Neural cell (in vitro differentiated cells): ENCODE data around the gene PRKCD. TPM values are rescaled to one million over a fixed set of nuclear protein-coding genes. Genes with fewer than 3 reads are reported as not detected.

Experiments
- H2AFZ ChIP-seq: fragments of 200-600, 300-800 bp; sonication (generic), shearing (Covaris generic); 2 replicates; pipeline ENCODE4 v1.6.0; 2014; ENCODE audit warnings: low read depth, mild to moderate bottlenecking, antibody characterized with exemption, low read length, moderate library complexity
- H3F3A ChIP-seq: fragments of 200-600 bp; shearing (Covaris generic); 2 replicates; pipeline ENCODE4 v1.6.1; 2016; ENCODE audit warnings: mild to moderate bottlenecking, moderate library complexity, mixed read lengths, antibody characterized with exemption, low read length; ENCODE audit not compliant: insufficient read depth, poor library complexity, severe bottlenecking
- H3K27ac ChIP-seq: fragments of 200-600, 300-800 bp; sonication (generic), shearing (Covaris generic); 2 replicates; pipeline ENCODE4 v1.5.1; 2014; ENCODE audit warnings: mild to moderate bottlenecking, low read length, moderate library complexity
- H3K27me3 ChIP-seq: fragments of 300-800, 200-600 bp; sonication (generic), shearing (Covaris generic); 2 replicates; pipeline ENCODE4 v1.6.0; 2014; ENCODE audit warnings: mild to moderate bottlenecking, low read depth, low read length, moderate library complexity; ENCODE audit not compliant: insufficient read depth
- H3K36me3 ChIP-seq: fragments of 300-800, 200-600 bp; sonication (generic), shearing (Covaris generic); 2 replicates; pipeline ENCODE4 v1.5.1; 2014; ENCODE audit warnings: mild to moderate bottlenecking, antibody characterized with exemption, low read length, moderate library complexity; ENCODE audit not compliant: insufficient read depth
- H3K4me2 ChIP-seq: fragments of 300-800, 200-600 bp; sonication (generic), shearing (Covaris generic); 2 replicates; pipeline ENCODE4 v1.6.0; 2014; ENCODE audit warnings: mild to moderate bottlenecking, low read length
- H3K4me3 ChIP-seq: fragments of 300-800, 200-600 bp; sonication (generic), shearing (Covaris generic); 2 replicates; pipeline ENCODE4 v1.5.1; 2014; ENCODE audit warnings: mild to moderate bottlenecking, low read length, moderate library complexity
- H3K79me2 ChIP-seq: fragments of 200-600 bp; shearing (Covaris generic); replicated peaks from 2 replicates; pipeline ENCODE4 v1.6.0; 2014; ENCODE audit warnings: mild to moderate bottlenecking, low read length, moderate library complexity; ENCODE audit not compliant: insufficient read depth
- H3K9ac ChIP-seq: fragments of 300-800, 200-600 bp; sonication (generic), shearing (Covaris generic); 2 replicates; pipeline ENCODE4 v1.6.1; 2016; ENCODE audit warnings: mild to moderate bottlenecking, low read length, mixed read lengths
- H3K9me2 ChIP-seq: fragments of 200-600 bp; shearing (Covaris generic); 2 replicates; pipeline ENCODE4 v1.6.1; 2016; ENCODE audit warnings: mild to moderate bottlenecking, low read length, mixed read lengths; ENCODE audit not compliant: insufficient read depth
- H3K9me3 ChIP-seq: fragments of 200-600, 300-800 bp; sonication (generic), shearing (Covaris generic); 2 replicates; pipeline ENCODE4 v1.6.1; 2016; ENCODE audit warnings: mild to moderate bottlenecking, mixed run types, low read length, moderate library complexity, mixed read lengths
- H4K20me1 ChIP-seq: fragments of 200-600 bp; shearing (Covaris generic); 2 replicates; pipeline ENCODE4 v1.6.1; 2016; ENCODE audit warnings: mild to moderate bottlenecking, mixed run types; ENCODE audit not compliant: insufficient read depth
- EP300 ChIP-seq: fragments of 450-650 bp; conservative IDR thresholded peaks from 2 replicates; pipeline ENCODE4 v1.6.1; 2014; ENCODE audit warnings: antibody characterized with exemption, mild to moderate bottlenecking, moderate library complexity; ENCODE audit not compliant: poor library complexity, severe bottlenecking
- EZH2 ChIP-seq: fragments of 200-600, 300-800 bp; shearing (Covaris generic), sonication (generic); IDR thresholded peaks from 2 replicates; pipeline ENCODE4 v1.6.1; 2014; ENCODE audit warnings: antibody characterized with exemption, low read length, borderline replicate concordance, mild to moderate bottlenecking; ENCODE audit not compliant: insufficient read depth, poor library complexity, severe bottlenecking
- MXI1 ChIP-seq: fragments of 450-650 bp; conservative IDR thresholded peaks from 2 replicates; pipeline ENCODE4 v1.6.1; 2014; ENCODE audit warnings: antibody characterized with exemption, mild to moderate bottlenecking; ENCODE audit not compliant: poor library complexity, severe bottlenecking
- POLR2AphosphoS5 ChIP-seq: IDR thresholded peaks from 2 replicates; pipeline ENCODE4 v1.6.1; 2012
- RAD21 ChIP-seq: fragments of 450-650 bp; conservative IDR thresholded peaks from 2 replicates; pipeline ENCODE4 v1.6.1; 2014; ENCODE audit warnings: antibody characterized with exemption, mild to moderate bottlenecking, moderate library complexity
- SMC3 ChIP-seq: fragments of 450-650 bp; conservative IDR thresholded peaks from 2 replicates; pipeline ENCODE4 v1.6.1; 2014; ENCODE audit warnings: antibody characterized with exemption, mild to moderate bottlenecking, moderate library complexity; ENCODE audit not compliant: poor library complexity
- TAF1 ChIP-seq: IDR thresholded peaks from 2 replicates; pipeline ENCODE4 v1.6.1; 2012; ENCODE audit warnings: low read depth
- polyA plus RNA-seq: library from polyadenylated mRNA; depleted of rRNA; stranded (reverse); fragments of >200 nt; gene quantifications from 2 replicates; pipeline ENCODE4 v1.2.3, GENCODE V29; 2014
- TF ChIP-seq, protein P1 (sequence below): IDR thresholded peaks from 2 replicates; pipeline ENCODE4 v1.6.1; 2012; ENCODE audit warnings: borderline replicate concordance
- TF ChIP-seq, protein P2 (sequence below): fragments of 450-650 bp; IDR thresholded peaks from 2 replicates; pipeline ENCODE4 v1.5.1; 2014; ENCODE audit warnings: antibody characterized with exemption, mild to moderate bottlenecking, moderate library complexity; ENCODE audit not compliant: poor library complexity, severe bottlenecking

The PRKCD gene
- polyA plus RNA-seq, 1 donor from 2014 or later = not detected

DNA sequence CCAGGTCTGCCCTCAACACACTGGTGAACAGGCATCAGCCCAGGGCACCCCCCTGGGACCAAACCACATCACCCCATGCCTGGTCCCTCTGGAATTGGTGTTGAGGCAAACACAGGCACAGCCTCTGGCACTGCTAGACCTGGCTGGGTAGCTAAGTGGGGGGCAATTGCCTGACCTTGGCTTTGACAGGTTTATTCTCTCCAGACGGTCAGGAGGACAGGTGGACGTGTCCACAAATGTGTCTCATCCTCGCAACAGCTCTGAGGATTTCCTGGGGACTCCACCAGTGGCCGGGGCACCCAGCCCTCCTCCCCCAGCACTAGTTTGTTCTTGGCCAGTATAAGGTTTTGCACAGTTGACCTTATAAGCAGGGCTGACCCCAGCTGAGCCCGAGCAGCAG is 63.5 kb downstream of the PRKCD start:
- no peak overlapping the region for H3K9ac ChIP-seq
- H3K79me2 ChIP-seq = no peaks in the 10 kb centered on the region
- H3K27me3 ChIP-seq = no peaks in the 10 kb centered on the region
- no peaks in the 10 kb centered on the region for H3K36me3 ChIP-seq
- H3K27ac ChIP-seq = no peak overlapping the region
- no peaks in the 10 kb centered on the region for H3K9me2 ChIP-seq
- H3K4me2 ChIP-seq = no peak overlapping the region
- H3F3A ChIP-seq = no peaks in the 10 kb centered on the region
- no peaks in the 10 kb centered on the region for H3K9me3 ChIP-seq
- H2AFZ ChIP-seq = no peak overlapping the region
- TF ChIP-seq POLR2AphosphoS5 = no peak
- TF ChIP-seq TAF1 = no peak
- TF ChIP-seq, protein P1, sequence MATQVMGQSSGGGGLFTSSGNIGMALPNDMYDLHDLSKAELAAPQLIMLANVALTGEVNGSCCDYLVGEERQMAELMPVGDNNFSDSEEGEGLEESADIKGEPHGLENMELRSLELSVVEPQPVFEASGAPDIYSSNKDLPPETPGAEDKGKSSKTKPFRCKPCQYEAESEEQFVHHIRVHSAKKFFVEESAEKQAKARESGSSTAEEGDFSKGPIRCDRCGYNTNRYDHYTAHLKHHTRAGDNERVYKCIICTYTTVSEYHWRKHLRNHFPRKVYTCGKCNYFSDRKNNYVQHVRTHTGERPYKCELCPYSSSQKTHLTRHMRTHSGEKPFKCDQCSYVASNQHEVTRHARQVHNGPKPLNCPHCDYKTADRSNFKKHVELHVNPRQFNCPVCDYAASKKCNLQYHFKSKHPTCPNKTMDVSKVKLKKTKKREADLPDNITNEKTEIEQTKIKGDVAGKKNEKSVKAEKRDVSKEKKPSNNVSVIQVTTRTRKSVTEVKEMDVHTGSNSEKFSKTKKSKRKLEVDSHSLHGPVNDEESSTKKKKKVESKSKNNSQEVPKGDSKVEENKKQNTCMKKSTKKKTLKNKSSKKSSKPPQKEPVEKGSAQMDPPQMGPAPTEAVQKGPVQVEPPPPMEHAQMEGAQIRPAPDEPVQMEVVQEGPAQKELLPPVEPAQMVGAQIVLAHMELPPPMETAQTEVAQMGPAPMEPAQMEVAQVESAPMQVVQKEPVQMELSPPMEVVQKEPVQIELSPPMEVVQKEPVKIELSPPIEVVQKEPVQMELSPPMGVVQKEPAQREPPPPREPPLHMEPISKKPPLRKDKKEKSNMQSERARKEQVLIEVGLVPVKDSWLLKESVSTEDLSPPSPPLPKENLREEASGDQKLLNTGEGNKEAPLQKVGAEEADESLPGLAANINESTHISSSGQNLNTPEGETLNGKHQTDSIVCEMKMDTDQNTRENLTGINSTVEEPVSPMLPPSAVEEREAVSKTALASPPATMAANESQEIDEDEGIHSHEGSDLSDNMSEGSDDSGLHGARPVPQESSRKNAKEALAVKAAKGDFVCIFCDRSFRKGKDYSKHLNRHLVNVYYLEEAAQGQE = no peak
- TF ChIP-seq EZH2 = no peak
- TF ChIP-seq MXI1 = no peak
- no peak for TF ChIP-seq RAD21
- TF ChIP-seq, protein P2, sequence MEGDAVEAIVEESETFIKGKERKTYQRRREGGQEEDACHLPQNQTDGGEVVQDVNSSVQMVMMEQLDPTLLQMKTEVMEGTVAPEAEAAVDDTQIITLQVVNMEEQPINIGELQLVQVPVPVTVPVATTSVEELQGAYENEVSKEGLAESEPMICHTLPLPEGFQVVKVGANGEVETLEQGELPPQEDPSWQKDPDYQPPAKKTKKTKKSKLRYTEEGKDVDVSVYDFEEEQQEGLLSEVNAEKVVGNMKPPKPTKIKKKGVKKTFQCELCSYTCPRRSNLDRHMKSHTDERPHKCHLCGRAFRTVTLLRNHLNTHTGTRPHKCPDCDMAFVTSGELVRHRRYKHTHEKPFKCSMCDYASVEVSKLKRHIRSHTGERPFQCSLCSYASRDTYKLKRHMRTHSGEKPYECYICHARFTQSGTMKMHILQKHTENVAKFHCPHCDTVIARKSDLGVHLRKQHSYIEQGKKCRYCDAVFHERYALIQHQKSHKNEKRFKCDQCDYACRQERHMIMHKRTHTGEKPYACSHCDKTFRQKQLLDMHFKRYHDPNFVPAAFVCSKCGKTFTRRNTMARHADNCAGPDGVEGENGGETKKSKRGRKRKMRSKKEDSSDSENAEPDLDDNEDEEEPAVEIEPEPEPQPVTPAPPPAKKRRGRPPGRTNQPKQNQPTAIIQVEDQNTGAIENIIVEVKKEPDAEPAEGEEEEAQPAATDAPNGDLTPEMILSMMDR = no peak
- TF ChIP-seq SMC3 = no peak
- no peak for TF ChIP-seq EP300
- H3K4me3 ChIP-seq = no peak overlapping the region
- no peaks in the 10 kb centered on the region for H4K20me1 ChIP-seq

DNA sequence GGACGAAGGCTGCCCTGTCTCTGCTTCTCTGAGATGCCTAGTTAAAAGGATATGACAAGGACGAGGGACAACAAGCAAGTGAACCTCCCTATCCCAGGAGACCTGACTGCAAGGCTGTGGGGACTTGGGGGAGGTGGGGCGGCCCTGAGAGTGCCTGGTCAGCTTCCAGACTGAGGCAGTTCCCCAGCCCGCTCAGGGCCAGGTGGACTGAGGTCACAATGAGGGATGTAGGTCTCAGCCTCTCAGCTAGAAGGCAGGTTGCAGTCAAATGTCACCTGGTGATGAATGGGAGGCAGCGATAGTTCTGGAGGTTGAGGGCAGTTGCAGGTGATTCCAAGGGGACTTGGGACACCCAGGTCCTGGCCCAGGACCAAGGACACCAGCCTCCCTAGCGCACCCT is 64.2 kb downstream of the PRKCD start:
- TF ChIP-seq MXI1 = no peak
- no peak for TF ChIP-seq EZH2
- no peak for TF ChIP-seq POLR2AphosphoS5
- TF ChIP-seq, protein P2 = no peak
- no peak for TF ChIP-seq TAF1
- no peak for TF ChIP-seq RAD21
- no peak for TF ChIP-seq EP300
- TF ChIP-seq, protein P1 = no peak
- no peak for TF ChIP-seq SMC3
- no peaks in the 10 kb centered on the region for H3K9me2 ChIP-seq
- H3K36me3 ChIP-seq = no peaks in the 10 kb centered on the region
- no peak overlapping the region for H3K4me2 ChIP-seq
- no peaks in the 10 kb centered on the region for H4K20me1 ChIP-seq
- H3K4me3 ChIP-seq = no peak overlapping the region
- no peaks in the 10 kb centered on the region for H3K79me2 ChIP-seq
- no peaks in the 10 kb centered on the region for H3F3A ChIP-seq
- no peak overlapping the region for H2AFZ ChIP-seq
- no peak overlapping the region for H3K9ac ChIP-seq
- no peaks in the 10 kb centered on the region for H3K9me3 ChIP-seq
- H3K27ac ChIP-seq = no peak overlapping the region
- no peaks in the 10 kb centered on the region for H3K27me3 ChIP-seq
